GM12878 (cell line): ENCODE measurements around the gene PLET1. TPM values are rescaled to one million over a fixed set of nuclear protein-coding genes. Genes with fewer than 3 reads are reported as not detected.

Experiments
- ATAC-seq: fragments of 200-7000 bp; cut with Tn5 transposase; 3 replicates; pipeline ENCODE4 v1.9.1; 2020; ENCODE audit warnings: mild to moderate bottlenecking, moderate library complexity
- BruUV-seq: library from RNA; stranded (reverse); fragments of 400-500 nt; replicated peaks from 2 replicates; lab custom pipeline; 2021; lab: Mats Ljungman, UMichigan
- CTCF ChIA-PET: fragments of 300-600 bp; sonication (Branson Sonifier 250); formaldehyde crosslinking; extraction: SDS; loops from one replicate; lab custom pipeline; 2021; ENCODE audit warnings: inconsistent platforms; lab: Yijun Ruan, JAX
- POLR2A ChIA-PET: fragments of 350-600 bp; formaldehyde crosslinking; extraction: SDS; loops from one replicate; lab custom pipeline; 2021; ENCODE audit warnings: inconsistent platforms; lab: Charles Lee
- RAD21 ChIA-PET: fragments of 300-600 bp; sonication (Branson Sonifier 250); formaldehyde crosslinking; loops from one replicate; lab custom pipeline; 2023; ENCODE audit warnings: antibody characterized with exemption; ENCODE audit not compliant: unreplicated experiment; lab: Charles Lee
- SMC1A ChIA-PET: fragments of 300-600 bp; sonication (Branson Sonifier 250); formaldehyde crosslinking; loops from one replicate; lab custom pipeline; 2023; ENCODE audit not compliant: unreplicated experiment, uncharacterized antibody; lab: Charles Lee
- DNase-seq: peaks from one replicate; pipeline ENCODE4 v3.0.0-alpha.2; 2011; ENCODE audit warnings: low read depth, low spot score
- FAIRE-seq: peaks from 3 replicates; lab custom pipeline; 2011; peaks lifted over from hg19 to GRCh38; lab: Jason Lieb, UNC
- H2AFZ ChIP-seq: 2 replicates; pipeline ENCODE4 v1.6.0; 2011; ENCODE audit warnings: low read depth, low read length, control low read depth; ENCODE audit not compliant: control insufficient read depth
- H3K27ac ChIP-seq: 2 replicates; pipeline ENCODE4 v1.5.1; 2011; ENCODE audit warnings: control low read depth; ENCODE audit not compliant: control insufficient read depth, insufficient read depth
- H3K27me3 ChIP-seq, 2 experiments: replicated peaks in 1 of 2; 2 replicates each; pipeline versions ENCODE4 v1.6.0 to v1.6.1; 2011; ENCODE audit warnings: low read length in 1 of 2; ENCODE audit not compliant: control insufficient read depth in 2 of 2, insufficient read depth in 2 of 2
- H3K36me3 ChIP-seq, 2 experiments: 2 replicates each; pipeline ENCODE4 v1.5.1; 2011; ENCODE audit warnings: low read length in 1 of 2; ENCODE audit not compliant: control insufficient read depth in 2 of 2, insufficient read depth in 2 of 2
- H3K4me1 ChIP-seq: 2 replicates; pipeline ENCODE4 v1.6.1; 2011; ENCODE audit warnings: mild to moderate bottlenecking, low read length, moderate library complexity, mixed read lengths; ENCODE audit not compliant: control insufficient read depth, insufficient read depth
- H3K4me2 ChIP-seq: 2 replicates; pipeline ENCODE4 v1.6.0; 2011; ENCODE audit warnings: control low read depth; ENCODE audit not compliant: control insufficient read depth, insufficient read depth
- H3K4me3 ChIP-seq: fragments of 200-600 bp; sonication (generic); 2 replicates; pipeline ENCODE4 v1.5.1; 2016
- H3K79me2 ChIP-seq: 2 replicates; pipeline ENCODE4 v1.6.0; 2011; ENCODE audit warnings: low read length; ENCODE audit not compliant: control insufficient read depth, insufficient read depth
- H3K9ac ChIP-seq: 2 replicates; pipeline ENCODE4 v1.8.0; 2011; ENCODE audit warnings: low read length, control low read depth, mixed read lengths; ENCODE audit not compliant: control insufficient read depth, insufficient read depth
- H3K9me3 ChIP-seq: replicated peaks from 3 replicates; pipeline ENCODE4 v1.5.1; 2011; ENCODE audit warnings: mild to moderate bottlenecking, low read length; ENCODE audit not compliant: control insufficient read depth, insufficient read depth
- H4K20me1 ChIP-seq: 2 replicates; pipeline ENCODE4 v1.6.0; 2011; ENCODE audit not compliant: control insufficient read depth, insufficient read depth
- BHLHE40 ChIP-seq, 2 experiments: fragments of 450-650 bp in 1 of 2; IDR thresholded peaks; 2 replicates each; pipeline ENCODE4 v1.6.1; 2011 to 2017; ENCODE audit warnings: low read depth in 2 of 2, borderline replicate concordance in 1 of 2, improper control_type of control experiment in 1 of 2, low read length in 1 of 2, mild to moderate bottlenecking in 1 of 2
- CEBPB ChIP-seq, 2 experiments: fragments of 150-350 bp in 1 of 2; IDR thresholded peaks; 2 replicates each; pipeline ENCODE4 v1.6.1; 2012 to 2014; ENCODE audit warnings: low read depth in 2 of 2, low read length in 2 of 2, borderline replicate concordance in 1 of 2, inconsistent platforms in 1 of 2
- ETV6 ChIP-seq, 2 experiments: fragments of 450-650 bp in 1 of 2; IDR thresholded peaks in 1 of 2; conservative IDR thresholded peaks in 1 of 2; 2 replicates each; pipeline ENCODE4 v1.6.1; 2014; ENCODE audit warnings: antibody characterized with exemption in 1 of 2, borderline replicate concordance in 1 of 2, low read depth in 1 of 2, mild to moderate bottlenecking in 1 of 2, moderate library complexity in 1 of 2
- IRF4 ChIP-seq: IDR thresholded peaks from 2 replicates; pipeline ENCODE4 v1.6.1; 2011; ENCODE audit warnings: low read depth, low read length
- NR2F1 ChIP-seq: fragments of 450-650 bp; conservative IDR thresholded peaks from 2 replicates; pipeline ENCODE4 v1.6.1; 2017; ENCODE audit warnings: mild to moderate bottlenecking
- SMAD5 ChIP-seq: IDR thresholded peaks from 2 replicates; pipeline ENCODE4 v1.6.1; 2016; ENCODE audit warnings: antibody characterized with exemption, low read depth
- SP1 ChIP-seq: IDR thresholded peaks from one replicate; pipeline ENCODE4 v1.6.1; 2011; ENCODE audit warnings: low read depth, low read length
- SREBF1 ChIP-seq: IDR thresholded peaks from 2 replicates; pipeline ENCODE4 v1.6.1; 2012; ENCODE audit warnings: mild to moderate bottlenecking, low read length
- SRF ChIP-seq, 2 experiments: IDR thresholded peaks; 2 replicates each; pipeline ENCODE4 v1.6.1; 2011; ENCODE audit warnings: low read depth in 2 of 2, low read length in 2 of 2, mild to moderate bottlenecking in 1 of 2, moderate library complexity in 1 of 2
- ZNF274 ChIP-seq: IDR thresholded peaks from one replicate; pipeline ENCODE4 v1.8.0; 2011; ENCODE audit not compliant: insufficient read length, insufficient read depth
- WGBS: methylation state at CpG from one replicate; pipeline ENCODE4 v1.1.6; 2016; ENCODE audit warnings: low lambda C conversion rate; ENCODE audit not compliant: insufficient replicate concordance, insufficient coverage; ENCODE audit errors: missing lambda C conversion rate; 5-methylcytosine and 5-hydroxymethylcytosine counted together
- in situ Hi-C: fragments of 300-500 bp; cut with MboI; formaldehyde crosslinking; loops from 9 replicates; pipeline ENCODE4 v1.14.3; 2018; ENCODE audit warnings: mixed read lengths
- intact Hi-C: fragments of 100-400 bp; cut with micrococcal nuclease; formaldehyde crosslinking; loops from one replicate; pipeline ENCODE4 v1.14.2; 2022; ENCODE audit not compliant: unreplicated experiment
- polyA plus RNA-seq, 11 experiments: library from polyadenylated mRNA; depleted of rRNA in 4 of 11; unstranded in 6 of 11; stranded (reverse) in 5 of 11; fragments of >200 nt; fragmentation: Nextera tagmentation in 4 of 11; fragmentation: Illumina TruSeq in 1 of 11; extraction: Ambion mirVana in 4 of 11; extraction: Trizol in 1 of 11; gene quantifications; 1 replicate in 1 of 11; 2 replicates in 10 of 11; pipeline versions ENCODE4 v1.2.1 to v1.2.3, GENCODE V29; 2011 to 2016; ENCODE audit warnings: inconsistent platforms in 2 of 11, missing spikeins in 2 of 11, low read depth in 1 of 11
- total RNA-seq, 4 experiments: library from RNA; depleted of rRNA in 3 of 4; stranded (reverse); fragments of >200 nt in 3 of 4; fragmentation: Illumina TruSeq in 1 of 4; extraction: Trizol in 1 of 4; gene quantifications; 2 replicates each; pipeline versions ENCODE4 v1.2.1 to v1.2.3, GENCODE V29; 2013 to 2021
- TF ChIP-seq, protein P1 (sequence below): fragments of 450-650 bp; IDR thresholded peaks from 2 replicates; pipeline ENCODE4 v1.6.1; 2018; ENCODE audit warnings: mild to moderate bottlenecking, low read depth, moderate library complexity; ENCODE audit not compliant: partially characterized antibody
- TF ChIP-seq, protein P2 (sequence below): fragments of 450-650 bp; IDR thresholded peaks from 2 replicates; pipeline ENCODE4 v1.6.1; 2016; ENCODE audit warnings: mild to moderate bottlenecking

Gene PLET1
- total and polyA plus RNA-seq, 10 of the 15 experiments (the other 5 are each of a cell fraction or from before 2014, with no cell fraction given), result not detected

- TF ChIP-seq SMAD5 (no peak), IRF4 (no peak), CEBPB (IDR thresholded peaks at IDR 0.05; ENCODE audit: borderline replicate concordance in 1 of 2, low read depth in 2 of 2, low read length in 2 of 2) (no peak), SP1 (no peak), SRF (IDR thresholded peaks at IDR 0.05; ENCODE audit: low read depth in 2 of 2, low read length in 2 of 2) (no peak), BHLHE40 (IDR thresholded peaks at IDR 0.05; ENCODE audit: borderline replicate concordance in 1 of 2, low read depth in 2 of 2, low read length in 1 of 2) (no peak)
- TF ChIP-seq, protein P1, sequence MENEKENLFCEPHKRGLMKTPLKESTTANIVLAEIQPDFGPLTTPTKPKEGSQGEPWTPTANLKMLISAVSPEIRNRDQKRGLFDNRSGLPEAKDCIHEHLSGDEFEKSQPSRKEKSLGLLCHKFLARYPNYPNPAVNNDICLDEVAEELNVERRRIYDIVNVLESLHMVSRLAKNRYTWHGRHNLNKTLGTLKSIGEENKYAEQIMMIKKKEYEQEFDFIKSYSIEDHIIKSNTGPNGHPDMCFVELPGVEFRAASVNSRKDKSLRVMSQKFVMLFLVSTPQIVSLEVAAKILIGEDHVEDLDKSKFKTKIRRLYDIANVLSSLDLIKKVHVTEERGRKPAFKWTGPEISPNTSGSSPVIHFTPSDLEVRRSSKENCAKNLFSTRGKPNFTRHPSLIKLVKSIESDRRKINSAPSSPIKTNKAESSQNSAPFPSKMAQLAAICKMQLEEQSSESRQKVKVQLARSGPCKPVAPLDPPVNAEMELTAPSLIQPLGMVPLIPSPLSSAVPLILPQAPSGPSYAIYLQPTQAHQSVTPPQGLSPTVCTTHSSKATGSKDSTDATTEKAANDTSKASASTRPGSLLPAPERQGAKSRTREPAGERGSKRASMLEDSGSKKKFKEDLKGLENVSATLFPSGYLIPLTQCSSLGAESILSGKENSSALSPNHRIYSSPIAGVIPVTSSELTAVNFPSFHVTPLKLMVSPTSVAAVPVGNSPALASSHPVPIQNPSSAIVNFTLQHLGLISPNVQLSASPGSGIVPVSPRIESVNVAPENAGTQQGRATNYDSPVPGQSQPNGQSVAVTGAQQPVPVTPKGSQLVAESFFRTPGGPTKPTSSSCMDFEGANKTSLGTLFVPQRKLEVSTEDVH, result no peak
These were observed 5.2 kb upstream of the PLET1 start (continued) for GRCh38 chr11:112265659-112266409.

- Histone ChIP-seq H3K9me3 (no peaks in the 10 kb centered on the region), H3K36me3 (no peaks in the 10 kb centered on the region), H3K27ac (no peak overlapping the region), H3K4me2 (no peak overlapping the region), H3K9ac (no peak overlapping the region), H4K20me1 (no peaks in the 10 kb centered on the region), H3K4me3 (no peak overlapping the region), H2AFZ (no peak overlapping the region), H3K27me3 (no peaks in the 10 kb centered on the region), H3K79me2 (no peaks in the 10 kb centered on the region), H3K4me1 (no peaks in the 10 kb centered on the region)
- FAIRE-seq, result peak; percentile 84
- SMC1A ChIA-PET, result no interaction called here
- DNase-seq, result no peak
- POLR2A ChIA-PET, result no interaction called here
- RAD21 ChIA-PET, result no interaction called here
- no peak for ATAC-seq
- in situ Hi-C loops (no loop called here), intact Hi-C loops (no loop called here)
- TF ChIP-seq ZNF274, result no peak
- TF ChIP-seq SREBF1, result no peak
- no peak for TF ChIP-seq BHLHE40 (IDR thresholded peaks at IDR 0.05; ENCODE audit: borderline replicate concordance in 1 of 2, low read depth in 2 of 2, low read length in 1 of 2)
- TF ChIP-seq SRF (IDR thresholded peaks at IDR 0.05; ENCODE audit: low read depth in 2 of 2, low read length in 2 of 2), result no peak
- TF ChIP-seq, protein P2, sequence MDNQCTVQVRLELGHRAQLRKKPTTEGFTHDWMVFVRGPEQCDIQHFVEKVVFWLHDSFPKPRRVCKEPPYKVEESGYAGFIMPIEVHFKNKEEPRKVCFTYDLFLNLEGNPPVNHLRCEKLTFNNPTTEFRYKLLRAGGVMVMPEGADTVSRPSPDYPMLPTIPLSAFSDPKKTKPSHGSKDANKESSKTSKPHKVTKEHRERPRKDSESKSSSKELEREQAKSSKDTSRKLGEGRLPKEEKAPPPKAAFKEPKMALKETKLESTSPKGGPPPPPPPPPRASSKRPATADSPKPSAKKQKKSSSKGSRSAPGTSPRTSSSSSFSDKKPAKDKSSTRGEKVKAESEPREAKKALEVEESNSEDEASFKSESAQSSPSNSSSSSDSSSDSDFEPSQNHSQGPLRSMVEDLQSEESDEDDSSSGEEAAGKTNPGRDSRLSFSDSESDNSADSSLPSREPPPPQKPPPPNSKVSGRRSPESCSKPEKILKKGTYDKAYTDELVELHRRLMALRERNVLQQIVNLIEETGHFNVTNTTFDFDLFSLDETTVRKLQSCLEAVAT, result no peak
- no peak for TF ChIP-seq ETV6 (conservative IDR thresholded peaks at IDR 0.05 in 1 of 2, IDR thresholded peaks at IDR 0.05 in 1 of 2; ENCODE audit: borderline replicate concordance in 1 of 2, low read depth in 1 of 2)
- TF ChIP-seq NR2F1, result no peak
- BruUV-seq, result no TSS peak
- WGBS, result 92% methylated on average over 13 of the region's 15 CpGs
- CTCF ChIA-PET, result interaction anchor here (1.0 kb wide), 1 partner anchor 34 kb away, joined by 3 read pairs; no protein-coding TSS in a partner anchor
These were observed 5.5 kb downstream of the PLET1 start for GRCh38 chr11:112255067-112255720.
